HepG2 (cell line): ENCODE results near the gene TRIM9. TPM values are rescaled to one million over a fixed set of nuclear protein-coding genes. Genes with fewer than 3 reads are reported as not detected.

Source experiments
- ATAC-seq: fragments of 200-7000 bp; cut with Tn5 transposase; 3 replicates; pipeline ENCODE4 v1.9.1; 2020; ENCODE audit warnings: mild to moderate bottlenecking, moderate library complexity
- BruUV-seq: library from RNA; stranded (reverse); fragments of 400-500 nt; replicated peaks from 2 replicates; lab custom pipeline; 2021; lab: Mats Ljungman, UMichigan
- CTCF ChIA-PET: fragments of 300-600 bp; formaldehyde crosslinking; extraction: SDS; loops from one replicate; lab custom pipeline; 2021; ENCODE audit warnings: low total read pairs, inconsistent platforms, low intra/inter-chr PET ratio; lab: Yijun Ruan, JAX
- POLR2A ChIA-PET: fragments of 350-600 bp; sonication (Branson Sonifier 250); formaldehyde crosslinking; loops from one replicate; lab custom pipeline; 2020; ENCODE audit warnings: antibody characterized with exemption, inconsistent platforms; lab: Yijun Ruan, JAX
- DNase-seq: peaks from one replicate; pipeline ENCODE4 v3.0.0-alpha.2; 2015; ENCODE audit warnings: low spot score
- FAIRE-seq: peaks from 3 replicates; lab custom pipeline; 2011; peaks lifted over from hg19 to GRCh38; lab: Jason Lieb, UNC
- H2AFZ ChIP-seq: one replicate; pipeline ENCODE4 v1.6.1; 2011; ENCODE audit warnings: low read length, inconsistent platforms
- H3K27ac ChIP-seq: fragments of 300-600 bp; 3 replicates; pipeline ENCODE4 v1.8.0; 2011; ENCODE audit warnings: mixed run types, mild to moderate bottlenecking, mixed read lengths, low read length, inconsistent platforms; ENCODE audit not compliant: insufficient read depth; ENCODE audit errors: extremely low read length
- H3K27me3 ChIP-seq, 2 experiments: fragments of 200-600 bp in 1 of 2; 2 replicates in 1 of 2; 3 replicates in 1 of 2; pipeline versions ENCODE4 v1.6.0 to v1.8.0; 2011; ENCODE audit warnings: low read length in 2 of 2, mild to moderate bottlenecking in 2 of 2, moderate library complexity in 2 of 2, inconsistent platforms in 1 of 2; ENCODE audit not compliant: insufficient read depth in 2 of 2, control insufficient read depth in 1 of 2
- H3K36me3 ChIP-seq, 2 experiments: fragments of 200-600 bp in 1 of 2; replicated peaks in 1 of 2; 2 replicates in 1 of 2; 3 replicates in 1 of 2; pipeline versions ENCODE4 v1.5.1 to v1.8.0; 2011; ENCODE audit warnings: low read length in 2 of 2, inconsistent platforms in 1 of 2; ENCODE audit not compliant: insufficient read depth in 2 of 2, control insufficient read depth in 1 of 2
- H3K4me1 ChIP-seq: 2 replicates; pipeline ENCODE4 v1.5.1; 2012; ENCODE audit warnings: low read length, inconsistent platforms; ENCODE audit not compliant: insufficient read depth
- H3K4me2 ChIP-seq: 2 replicates; pipeline ENCODE4 v1.6.0; 2011; ENCODE audit warnings: low read depth, low read length, inconsistent platforms
- H3K4me3 ChIP-seq, 3 experiments: fragments of 200-600 bp in 1 of 3; sonication (generic), shearing (Covaris generic) in 1 of 3; replicated peaks in 1 of 3; 2 replicates each; pipeline ENCODE4 v1.5.1; 2011 to 2016; ENCODE audit warnings: low read length in 3 of 3, inconsistent platforms in 2 of 3, low read depth in 2 of 3, mild to moderate bottlenecking in 2 of 3, control low read depth in 1 of 3, mixed read lengths in 1 of 3; ENCODE audit not compliant: insufficient read depth in 1 of 3
- H3K79me2 ChIP-seq: one replicate; pipeline ENCODE4 v1.6.1; 2011; ENCODE audit warnings: low read length, inconsistent platforms; ENCODE audit not compliant: insufficient read depth
- H3K9ac ChIP-seq: 2 replicates; pipeline ENCODE4 v1.6.0; 2011; ENCODE audit warnings: mild to moderate bottlenecking, low read depth, low read length, inconsistent platforms; ENCODE audit not compliant: insufficient read depth
- H3K9me3 ChIP-seq: 2 replicates; pipeline ENCODE4 v1.5.1; 2012; ENCODE audit warnings: mild to moderate bottlenecking, low read length
- H4K20me1 ChIP-seq: 2 replicates; pipeline ENCODE4 v1.6.0; 2011; ENCODE audit warnings: inconsistent platforms, mild to moderate bottlenecking, low read length, moderate library complexity; ENCODE audit not compliant: insufficient read depth
- KMT2A ChIP-seq: sonication (generic); formaldehyde crosslinking; IDR thresholded peaks from 2 replicates; pipeline ENCODE4 v1.4.0; 2020; ENCODE audit warnings: missing genetic modification reagents
- RORA ChIP-seq: sonication (generic); formaldehyde crosslinking; IDR thresholded peaks from 2 replicates; pipeline ENCODE4 v1.5.0; 2020; ENCODE audit warnings: mild to moderate bottlenecking, missing genetic modification reagents, moderate library complexity
- WGBS: methylation state at CpG from one replicate; pipeline ENCODE4 v1.1.6; 2017; ENCODE audit warnings: low lambda C conversion rate; 5-methylcytosine and 5-hydroxymethylcytosine counted together
- in situ Hi-C: cut with HindIII; loops from 2 replicates; pipeline ENCODE4 v1.10.0; 2017; ENCODE audit warnings: low pct_unique_long_range_greater_than_20kb; ENCODE audit not compliant: extremely low pct_ligation_motif_present
- intact Hi-C: fragments of 100-400 bp; cut with micrococcal nuclease; formaldehyde crosslinking; loops from one replicate; pipeline ENCODE4 v1.10.0; 2022; ENCODE audit not compliant: unreplicated experiment
- polyA plus RNA-seq, 8 experiments: library from polyadenylated mRNA; depleted of rRNA in 3 of 8; stranded (reverse) in 7 of 8; unstranded in 1 of 8; fragments of >200 nt; fragmentation: Illumina TruSeq in 4 of 8; extraction: Trizol in 4 of 8; gene quantifications; 2 replicates each; pipeline versions ENCODE4 v1.2.1 to v1.2.3, GENCODE V29; 2011 to 2016; ENCODE audit warnings: low read depth in 4 of 8, missing spikeins in 1 of 8, mixed read lengths in 1 of 8; ENCODE audit not compliant: insufficient read depth in 1 of 8
- total RNA-seq, 5 experiments: library from RNA; depleted of rRNA; stranded (reverse); fragments of >200 nt; fragmentation: Illumina TruSeq; extraction: Trizol; gene quantifications; 2 replicates each; pipeline ENCODE4 v1.2.3, GENCODE V29; 2016; ENCODE audit warnings: low read depth in 1 of 5
- TF ChIP-seq, protein P1 (sequence below): sonication (generic); formaldehyde crosslinking; IDR thresholded peaks from 2 replicates; pipeline ENCODE4 v1.8.0; 2022; ENCODE audit warnings: mild to moderate bottlenecking, missing genetic modification reagents, moderate library complexity
- TF ChIP-seq, protein P2 (sequence below): sonication (generic); formaldehyde crosslinking; IDR thresholded peaks from 2 replicates; pipeline ENCODE4 v1.4.0; 2020; ENCODE audit warnings: missing genetic modification reagents, borderline replicate concordance
- TF ChIP-seq, protein P3 (sequence below): sonication (generic); formaldehyde crosslinking; IDR thresholded peaks from 2 replicates; pipeline ENCODE4 v1.4.0; 2020; ENCODE audit warnings: missing genetic modification reagents; ENCODE audit errors: not compliant biosample characterization

Gene TRIM9
- total and polyA plus RNA-seq, 2 of the 13 experiments (the other 11 are each of a cell fraction or from before 2014, with no cell fraction given) = 0.04 to 0.07 TPM

DNA sequence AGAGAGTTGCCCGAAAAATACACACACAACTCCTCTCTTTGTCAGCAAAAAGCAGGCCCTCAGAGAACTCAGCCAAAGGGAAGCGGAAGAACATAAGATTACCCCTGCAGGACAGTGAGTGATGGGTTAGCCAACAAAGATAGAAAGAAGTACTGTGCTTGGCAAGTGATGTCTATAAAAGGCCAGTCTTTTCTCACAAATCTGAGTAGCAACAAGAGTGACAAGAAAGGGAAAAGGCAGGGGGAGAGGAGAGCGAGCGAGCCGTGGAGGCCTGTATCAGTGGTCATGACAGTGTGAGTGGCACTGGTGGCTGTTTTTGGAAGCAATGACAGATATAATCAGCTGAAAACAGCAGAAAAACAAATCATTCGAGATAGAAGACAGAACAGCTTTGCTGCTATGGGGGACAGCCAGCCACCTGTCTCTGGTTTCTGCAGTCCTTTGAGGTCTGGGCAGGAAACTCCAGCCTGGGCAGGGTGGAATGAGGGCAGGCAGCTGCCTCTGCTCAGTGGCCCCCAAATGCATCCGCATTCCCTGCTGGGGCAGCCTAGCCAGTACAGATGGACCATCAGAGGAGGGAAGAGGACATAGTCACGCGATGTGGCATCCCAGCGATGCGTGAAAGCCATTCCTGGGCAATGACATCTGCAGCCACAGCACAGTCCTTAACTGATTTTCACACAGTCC is 74.7 kb downstream of the TRIM9 start:
- no peaks in the 10 kb centered on the region for H3K36me3 ChIP-seq
- intact Hi-C loops = no loop called here
- no peak for TF ChIP-seq RORA (CRISPR knock-in tag)
- TF ChIP-seq, protein P1, sequence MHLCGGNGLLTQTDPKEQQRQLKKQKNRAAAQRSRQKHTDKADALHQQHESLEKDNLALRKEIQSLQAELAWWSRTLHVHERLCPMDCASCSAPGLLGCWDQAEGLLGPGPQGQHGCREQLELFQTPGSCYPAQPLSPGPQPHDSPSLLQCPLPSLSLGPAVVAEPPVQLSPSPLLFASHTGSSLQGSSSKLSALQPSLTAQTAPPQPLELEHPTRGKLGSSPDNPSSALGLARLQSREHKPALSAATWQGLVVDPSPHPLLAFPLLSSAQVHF (CRISPR knock-in tag) = no peak
- TF ChIP-seq, protein P2, sequence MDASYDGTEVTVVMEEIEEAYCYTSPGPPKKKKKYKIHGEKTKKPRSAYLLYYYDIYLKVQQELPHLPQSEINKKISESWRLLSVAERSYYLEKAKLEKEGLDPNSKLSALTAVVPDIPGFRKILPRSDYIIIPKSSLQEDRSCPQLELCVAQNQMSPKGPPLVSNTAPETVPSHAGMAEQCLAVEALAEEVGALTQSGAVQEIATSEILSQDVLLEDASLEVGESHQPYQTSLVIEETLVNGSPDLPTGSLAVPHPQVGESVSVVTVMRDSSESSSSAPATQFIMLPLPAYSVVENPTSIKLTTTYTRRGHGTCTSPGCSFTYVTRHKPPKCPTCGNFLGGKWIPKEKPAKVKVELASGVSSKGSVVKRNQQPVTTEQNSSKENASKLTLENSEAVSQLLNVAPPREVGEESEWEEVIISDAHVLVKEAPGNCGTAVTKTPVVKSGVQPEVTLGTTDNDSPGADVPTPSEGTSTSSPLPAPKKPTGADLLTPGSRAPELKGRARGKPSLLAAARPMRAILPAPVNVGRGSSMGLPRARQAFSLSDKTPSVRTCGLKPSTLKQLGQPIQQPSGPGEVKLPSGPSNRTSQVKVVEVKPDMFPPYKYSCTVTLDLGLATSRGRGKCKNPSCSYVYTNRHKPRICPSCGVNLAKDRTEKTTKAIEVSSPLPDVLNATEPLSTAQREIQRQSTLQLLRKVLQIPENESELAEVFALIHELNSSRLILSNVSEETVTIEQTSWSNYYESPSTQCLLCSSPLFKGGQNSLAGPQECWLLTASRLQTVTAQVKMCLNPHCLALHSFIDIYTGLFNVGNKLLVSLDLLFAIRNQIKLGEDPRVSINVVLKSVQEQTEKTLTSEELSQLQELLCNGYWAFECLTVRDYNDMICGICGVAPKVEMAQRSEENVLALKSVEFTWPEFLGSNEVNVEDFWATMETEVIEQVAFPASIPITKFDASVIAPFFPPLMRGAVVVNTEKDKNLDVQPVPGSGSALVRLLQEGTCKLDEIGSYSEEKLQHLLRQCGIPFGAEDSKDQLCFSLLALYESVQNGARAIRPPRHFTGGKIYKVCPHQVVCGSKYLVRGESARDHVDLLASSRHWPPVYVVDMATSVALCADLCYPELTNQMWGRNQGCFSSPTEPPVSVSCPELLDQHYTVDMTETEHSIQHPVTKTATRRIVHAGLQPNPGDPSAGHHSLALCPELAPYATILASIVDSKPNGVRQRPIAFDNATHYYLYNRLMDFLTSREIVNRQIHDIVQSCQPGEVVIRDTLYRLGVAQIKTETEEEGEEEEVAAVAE (CRISPR knock-in tag) = no peak
- TF ChIP-seq KMT2A (CRISPR knock-in tag) = no peak
- TF ChIP-seq, protein P3, sequence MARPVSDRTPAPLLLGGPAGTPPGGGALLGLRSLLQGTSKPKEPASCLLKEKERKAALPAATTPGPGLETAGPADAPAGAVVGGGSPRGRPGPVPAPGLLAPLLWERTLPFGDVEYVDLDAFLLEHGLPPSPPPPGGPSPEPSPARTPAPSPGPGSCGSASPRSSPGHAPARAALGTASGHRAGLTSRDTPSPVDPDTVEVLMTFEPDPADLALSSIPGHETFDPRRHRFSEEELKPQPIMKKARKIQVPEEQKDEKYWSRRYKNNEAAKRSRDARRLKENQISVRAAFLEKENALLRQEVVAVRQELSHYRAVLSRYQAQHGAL = no peak
- no peaks in the 10 kb centered on the region; a peak in 2 of 5 replicates for H3K27me3 ChIP-seq
- H3K4me3 ChIP-seq = no peak overlapping the region
- H3K9ac ChIP-seq = no peak overlapping the region
- CTCF ChIA-PET = no interaction called here
- H3K79me2 ChIP-seq = no peaks in the 10 kb centered on the region
- POLR2A ChIA-PET = no interaction called here
- H3K4me1 ChIP-seq = no peaks in the 10 kb centered on the region
- ATAC-seq = no peak
- no peaks in the 10 kb centered on the region for H3K9me3 ChIP-seq
- no peaks in the 10 kb centered on the region; the same call in 1 of the 2 replicates for H4K20me1 ChIP-seq
- in situ Hi-C loops = no loop called here
- BruUV-seq = no TSS peak
- H3K27ac ChIP-seq = no peak overlapping the region
- H3K4me2 ChIP-seq = no peak overlapping the region
- DNase-seq = no peak
- no peak overlapping the region for H2AFZ ChIP-seq
- FAIRE-seq = no peak
- 44% methylated on average over 11 of the region's 11 CpGs for WGBS
